T-helper 2 cell treated with Interferon-gamma antibody and Interleukin-4, amounts not matched to agents 100 ng/mL and 5 ng/mL, for 36 hours (primary cell): ENCODE results near the gene SERPINA1. TPM values are rescaled to one million over a fixed set of nuclear protein-coding genes. Genes with fewer than 3 reads are reported as not detected.
"Not testable (repeated sequence)": the region's sequence is repeated elsewhere in the genome, so short reads cannot be mapped to it uniquely, and the experiment has no call there.

Source experiments
- intact Hi-C: fragments of 100-400 bp; cut with micrococcal nuclease; formaldehyde crosslinking; loops from one replicate; pipeline ENCODE4 v1.15.1; 2023
- total RNA-seq: library from RNA; stranded (reverse); gene quantifications from 2 replicates; pipeline ENCODE4 v1.2.3, GENCODE V29; 2022

Gene SERPINA1
- total RNA-seq, 1 donor from 2014 or later: 0.16 TPM

DNA sequence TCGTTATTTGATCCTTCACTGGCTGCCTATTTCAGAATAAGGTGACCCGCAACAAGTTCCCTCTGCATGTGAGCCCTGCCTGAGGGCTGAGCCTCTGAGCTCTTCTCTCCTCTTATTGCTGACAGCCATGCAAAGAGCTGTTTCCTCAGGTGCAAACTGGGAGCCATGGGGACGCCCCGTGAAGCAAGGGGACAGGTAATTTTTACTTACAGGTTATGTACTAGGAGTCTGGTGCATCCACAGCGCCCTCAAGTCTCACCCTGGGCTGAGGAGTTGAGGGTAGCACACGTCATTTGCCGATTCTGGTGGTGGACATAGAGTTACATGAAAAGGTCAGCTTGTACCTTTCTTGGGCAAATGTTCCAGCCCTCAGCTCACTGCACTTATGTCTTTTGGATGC is 39.1 kb downstream of the SERPINA1 start:
- intact Hi-C loops: no loop called here

DNA sequence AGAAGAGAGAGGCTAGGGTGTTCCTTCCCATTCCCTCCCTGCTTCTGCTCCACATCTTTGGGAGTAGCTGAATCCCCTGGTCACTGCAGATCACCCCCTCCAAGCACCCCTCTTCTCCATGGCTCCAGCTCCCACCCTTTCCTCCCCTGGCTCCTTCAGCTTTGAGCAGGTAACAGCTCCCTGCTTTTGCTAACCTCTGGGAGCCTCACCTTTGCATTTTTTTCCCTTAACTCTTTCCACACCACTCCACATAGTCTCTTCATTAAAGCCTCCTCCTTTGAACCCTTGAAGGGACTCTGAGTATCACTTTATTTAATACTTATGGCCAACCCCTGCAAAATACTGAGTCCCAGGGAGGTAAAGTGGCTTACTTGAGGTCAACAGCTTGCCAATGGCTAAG is 39.6 kb downstream of the SERPINA1 start:
- intact Hi-C loops: no loop called here

DNA sequence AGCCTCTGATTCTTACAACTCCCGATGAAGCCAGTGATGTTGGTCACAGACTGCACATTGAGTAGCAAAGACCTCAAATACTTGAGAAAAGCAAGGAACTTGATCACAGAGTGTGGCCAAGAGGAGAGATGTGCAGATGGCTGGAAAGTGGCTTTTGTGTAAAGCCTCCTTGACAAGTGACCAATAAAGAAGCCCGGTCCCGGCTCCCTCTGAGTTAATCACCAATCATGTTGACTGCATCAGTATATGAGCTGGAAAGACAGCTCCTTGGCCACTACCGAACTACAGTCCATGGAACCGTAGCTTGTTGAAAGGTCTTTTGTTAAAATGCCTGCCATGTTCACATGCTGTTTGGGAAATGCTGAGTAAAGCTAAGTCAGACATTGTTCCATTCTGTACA is 41.6 kb downstream of the SERPINA1 start:
- intact Hi-C loops: no loop called here

DNA sequence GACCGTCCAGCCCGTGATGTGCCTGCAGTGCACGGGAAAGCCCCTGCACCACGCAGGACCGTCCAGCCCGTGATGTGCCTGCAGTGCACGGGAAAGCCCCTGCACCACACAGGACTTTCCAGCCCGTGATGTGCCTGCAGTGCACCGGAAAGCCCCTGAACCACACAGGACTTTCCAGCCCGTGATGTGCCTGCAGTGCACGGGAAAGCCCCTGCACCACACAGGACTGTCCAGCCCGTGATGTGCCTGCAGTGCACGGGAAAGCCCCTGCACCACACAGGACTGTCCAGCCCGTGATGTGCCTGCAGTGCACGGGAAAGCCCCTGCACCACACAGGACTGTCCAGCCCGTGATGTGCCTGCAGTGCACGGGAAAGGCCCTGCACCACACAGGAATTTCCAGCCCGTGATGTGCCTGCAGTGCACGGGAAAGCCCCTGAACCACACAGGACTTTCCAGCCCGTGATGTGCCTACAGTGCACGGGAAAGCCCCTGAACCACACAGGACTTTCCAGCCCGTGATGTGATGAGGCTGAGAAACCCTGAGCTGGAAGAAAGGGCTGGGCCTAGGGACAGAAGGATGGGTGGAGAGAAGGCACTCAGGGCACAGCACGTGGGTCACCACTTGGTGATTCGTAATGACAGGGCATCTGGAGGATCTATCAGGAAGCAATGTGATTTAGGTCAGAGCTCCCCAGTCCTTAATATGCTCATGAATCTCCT is 42.2 kb downstream of the SERPINA1 start:
- intact Hi-C loops: not testable (repeated sequence)

DNA sequence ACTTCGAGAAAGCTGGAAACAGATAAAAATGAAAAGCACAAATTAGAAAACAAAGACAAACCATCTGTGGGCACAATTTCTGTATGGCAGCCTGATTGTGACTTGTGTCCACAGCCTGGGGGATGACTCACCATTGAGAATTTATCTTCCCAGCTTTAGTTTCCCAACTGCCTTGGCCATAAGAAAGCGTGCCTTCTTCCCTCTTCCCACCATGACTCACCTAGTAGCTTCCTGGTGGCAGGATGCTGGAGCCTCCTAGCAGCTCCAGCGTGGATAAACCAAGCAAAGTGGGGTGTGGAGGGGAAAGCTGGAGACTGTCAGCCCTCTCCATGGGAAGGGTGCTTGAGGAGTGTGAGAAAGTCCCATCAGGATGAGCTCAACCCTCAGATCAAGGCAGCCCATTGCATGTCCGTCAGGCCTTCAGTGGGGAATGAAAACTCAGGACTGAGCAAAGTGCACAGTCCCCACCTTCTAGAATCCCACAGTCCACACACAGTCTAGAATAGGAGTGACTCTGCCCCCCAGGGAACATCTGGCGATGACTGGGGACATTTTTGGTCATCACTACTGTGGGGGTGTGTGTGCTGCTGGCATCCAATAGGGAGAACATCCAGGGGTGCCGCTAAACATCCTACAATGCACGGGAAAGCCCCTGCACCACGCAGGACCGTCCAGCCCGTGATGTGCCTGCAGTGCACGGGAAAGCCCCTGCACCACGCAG is 42.9 kb downstream of the SERPINA1 start:
- intact Hi-C loops: no loop called here

DNA sequence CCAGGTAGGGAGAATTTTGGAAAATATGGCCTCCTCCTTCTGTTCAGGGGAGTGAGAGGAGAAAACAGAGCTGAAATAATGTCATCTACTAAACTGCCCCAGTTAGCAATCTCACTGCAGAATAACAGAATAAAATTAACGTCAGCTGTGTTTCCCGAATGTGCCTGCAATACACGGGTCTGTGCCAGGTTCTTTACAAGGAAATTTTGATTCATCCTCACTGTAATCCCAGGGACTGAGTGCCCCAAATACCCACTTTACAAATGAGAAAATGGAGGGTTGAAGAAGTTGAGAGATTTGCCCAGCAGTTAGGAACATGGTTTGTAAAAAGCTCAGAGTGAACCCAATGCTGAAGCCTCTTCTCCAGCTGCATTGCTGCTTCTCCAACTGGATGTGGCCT is 44.0 kb downstream of the SERPINA1 start:
- intact Hi-C loops: no loop called here

DNA sequence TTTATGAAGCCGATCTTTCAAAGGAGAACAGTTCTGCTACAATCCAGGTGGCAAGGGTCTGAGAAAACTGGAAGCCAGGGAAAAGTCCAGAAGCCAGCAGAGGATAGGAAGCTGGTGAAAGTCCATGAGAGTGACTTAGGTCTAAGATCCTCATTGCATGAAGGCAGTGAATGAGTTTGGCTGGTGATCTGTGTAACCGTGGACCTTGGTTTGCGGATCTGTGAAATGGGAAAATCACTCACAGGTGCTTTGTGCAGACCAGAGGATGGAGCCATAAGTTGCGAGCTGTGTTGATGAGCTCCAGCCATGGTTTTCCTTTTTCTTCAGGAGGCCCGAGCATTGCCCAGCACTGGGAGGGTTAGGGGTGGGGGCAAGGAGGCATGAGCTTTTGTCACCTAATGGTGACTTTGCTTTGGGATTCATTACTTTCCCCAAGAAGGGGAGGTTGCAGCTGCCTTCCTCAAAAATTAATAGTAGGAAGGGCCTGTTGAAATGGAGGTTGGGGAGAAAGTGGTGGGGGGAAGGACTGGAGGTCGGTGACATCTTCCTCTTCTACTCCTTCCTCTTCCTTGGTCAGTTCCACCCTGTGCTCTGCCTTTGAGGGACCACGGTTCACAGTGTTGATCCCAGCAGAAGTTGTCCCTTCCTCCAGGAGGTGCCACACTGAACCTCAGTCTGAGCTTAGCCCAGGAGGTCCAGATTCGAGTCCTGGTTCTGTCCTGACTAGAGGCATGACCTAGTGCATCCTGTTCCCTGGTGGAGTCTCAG is 45.0 kb downstream of the SERPINA1 start:
- intact Hi-C loops: no loop called here

DNA sequence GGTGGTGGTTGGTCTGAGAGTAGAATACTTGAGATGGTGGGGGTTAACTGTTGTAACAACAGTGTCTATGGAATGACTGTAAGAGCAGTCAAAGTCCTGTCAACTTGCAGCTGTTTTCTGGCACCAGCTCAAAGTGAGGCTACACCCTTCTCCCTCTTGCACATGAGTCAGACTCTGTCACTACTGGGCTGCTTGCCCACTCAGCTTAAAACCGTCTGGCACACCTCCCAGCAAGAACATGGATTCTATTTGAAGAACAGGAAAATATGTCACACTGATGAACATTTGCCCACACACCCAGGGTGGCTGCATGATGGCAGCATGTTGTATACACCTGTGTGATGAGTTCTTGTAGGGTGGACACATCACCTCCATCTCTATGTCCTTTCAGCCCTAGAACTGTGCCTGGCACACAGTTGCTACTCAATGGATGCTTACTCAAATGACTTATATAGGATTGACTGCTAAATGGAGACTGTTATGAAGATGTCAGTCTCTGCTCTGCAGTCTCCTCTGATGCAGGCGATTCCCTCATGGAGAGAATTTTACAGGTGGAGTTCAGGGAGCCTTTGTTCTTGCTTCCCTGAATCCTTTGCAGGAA is 46.0 kb downstream of the SERPINA1 start:
- intact Hi-C loops: no loop called here

DNA sequence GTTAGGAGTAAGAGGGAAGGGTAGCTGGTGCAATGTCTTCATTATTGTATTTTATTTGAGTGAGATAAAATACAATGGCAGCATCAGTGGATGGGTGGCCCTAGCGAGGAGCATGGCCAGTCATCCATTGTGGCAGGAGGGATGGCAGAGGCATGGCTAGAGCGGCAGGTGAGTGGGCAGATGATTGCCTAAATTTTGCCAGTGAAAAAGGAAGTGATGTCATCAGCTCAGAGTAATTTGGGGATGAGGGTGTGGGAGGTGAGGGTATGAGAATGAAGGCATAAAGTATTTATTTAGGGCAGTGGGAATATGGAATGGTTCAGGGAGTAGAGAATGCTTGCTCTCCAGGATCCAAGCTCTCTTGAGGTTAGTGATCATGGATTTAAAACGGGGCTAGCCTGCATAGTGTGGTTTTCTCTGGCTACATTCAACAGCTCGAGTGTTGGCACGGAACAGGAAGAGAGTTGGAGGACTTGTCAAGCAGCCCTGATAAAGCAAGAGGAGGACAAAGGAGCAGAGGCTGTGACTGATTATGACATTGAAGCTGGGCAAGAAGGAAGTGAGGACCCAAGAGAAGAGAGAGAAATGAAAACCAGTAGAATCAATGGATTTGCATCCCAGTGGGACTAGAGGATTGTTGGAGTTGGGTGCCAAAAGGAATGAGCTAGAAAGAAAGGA is 46.6 kb downstream of the SERPINA1 start:
- intact Hi-C loops: no loop called here

DNA sequence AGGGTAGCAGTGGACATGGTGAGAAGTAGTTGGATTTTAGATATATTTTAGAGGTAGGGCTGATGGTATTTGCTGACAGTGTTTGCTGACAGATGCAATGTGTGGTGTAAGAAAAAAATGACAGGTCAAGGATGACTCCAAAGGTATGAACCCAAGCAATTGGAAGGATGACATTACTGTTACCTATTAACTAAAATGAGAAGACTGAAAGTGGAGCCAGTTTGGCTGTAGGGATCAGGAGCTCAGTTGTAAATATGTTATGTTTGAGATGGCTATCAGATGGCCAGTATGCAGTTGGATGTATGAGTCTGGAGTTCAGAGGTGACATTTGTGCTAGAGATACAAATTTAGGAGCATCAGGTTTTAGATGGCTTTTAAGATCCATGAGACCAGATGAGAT is 47.9 kb downstream of the SERPINA1 start:
- intact Hi-C loops: no loop called here

DNA sequence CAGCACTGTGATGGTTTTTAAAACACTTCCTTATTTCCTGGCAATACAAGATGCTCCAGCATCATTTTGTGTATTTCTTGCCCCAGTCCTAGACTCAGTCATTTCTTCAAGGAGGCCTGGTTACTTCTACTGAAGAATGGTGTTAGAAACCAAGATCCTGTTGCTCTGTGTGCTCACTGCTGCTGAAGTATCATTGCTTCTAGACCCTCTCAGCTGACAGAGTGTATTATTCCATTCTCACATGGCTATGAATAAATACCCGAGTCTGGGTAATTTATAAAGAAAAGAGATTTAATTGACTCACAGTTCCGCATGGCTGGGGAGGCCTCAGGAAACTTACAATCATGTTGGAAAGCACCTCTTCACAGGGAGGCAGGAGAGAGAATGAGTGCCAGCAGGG is 50.4 kb downstream of the SERPINA1 start:
- intact Hi-C loops: no loop called here

DNA sequence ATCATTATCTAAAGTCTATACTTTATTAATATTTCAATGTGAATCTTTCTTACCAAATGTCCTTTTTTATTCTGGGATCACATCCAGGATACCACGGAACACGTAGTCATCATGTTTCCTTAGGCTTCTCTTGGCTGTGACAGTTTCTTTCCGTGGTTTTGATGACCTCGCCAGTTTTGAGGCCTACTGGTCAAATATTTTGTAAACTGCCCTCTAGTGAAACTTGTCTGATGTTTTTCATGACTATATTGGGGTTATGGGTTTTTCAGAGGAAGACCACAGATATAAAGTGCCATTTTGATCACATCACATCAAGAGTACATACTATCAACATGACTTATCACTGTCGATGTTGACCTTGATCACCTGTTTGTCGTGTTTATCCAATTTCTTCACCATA is 51.1 kb downstream of the SERPINA1 start:
- intact Hi-C loops: no loop called here

DNA sequence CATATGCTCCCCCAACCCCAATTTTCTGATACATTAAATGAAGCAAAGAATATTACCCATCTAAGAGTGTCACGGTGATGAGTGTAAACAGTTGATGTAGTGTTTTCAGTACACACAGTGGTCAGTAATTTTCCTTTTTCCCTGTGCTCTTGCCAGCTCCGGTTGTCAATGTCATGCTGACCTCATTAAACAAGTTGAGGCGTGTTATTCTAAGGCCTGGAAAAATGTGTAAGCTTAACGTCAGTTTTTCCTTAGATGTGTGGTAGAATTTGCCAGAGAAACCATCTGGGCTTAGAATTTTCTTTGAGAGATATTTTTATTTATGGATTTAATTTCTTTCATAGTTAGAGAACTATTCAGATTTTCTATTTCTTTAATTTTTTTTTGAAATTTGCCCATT is 53.5 kb downstream of the SERPINA1 start:
- intact Hi-C loops: no loop called here

DNA sequence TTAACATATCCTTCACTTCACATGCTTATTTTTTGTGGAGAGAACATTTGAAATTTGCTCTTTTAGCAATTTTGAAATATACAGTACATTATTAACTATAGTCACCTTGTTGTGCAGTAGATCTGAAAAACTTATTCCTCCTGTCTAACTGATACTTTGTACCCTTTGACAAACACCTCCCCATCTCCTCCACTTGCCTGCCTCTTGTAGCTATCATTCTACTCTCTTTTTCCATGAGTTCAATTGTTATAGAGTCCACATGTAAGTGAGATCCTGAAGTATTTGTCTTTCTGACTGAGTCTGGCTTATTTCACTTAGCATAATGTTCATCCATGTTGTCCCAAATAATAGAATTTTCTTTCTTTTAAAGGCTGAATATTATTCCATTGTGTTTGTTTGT is 55.8 kb downstream of the SERPINA1 start:
- intact Hi-C loops: no loop called here

DNA sequence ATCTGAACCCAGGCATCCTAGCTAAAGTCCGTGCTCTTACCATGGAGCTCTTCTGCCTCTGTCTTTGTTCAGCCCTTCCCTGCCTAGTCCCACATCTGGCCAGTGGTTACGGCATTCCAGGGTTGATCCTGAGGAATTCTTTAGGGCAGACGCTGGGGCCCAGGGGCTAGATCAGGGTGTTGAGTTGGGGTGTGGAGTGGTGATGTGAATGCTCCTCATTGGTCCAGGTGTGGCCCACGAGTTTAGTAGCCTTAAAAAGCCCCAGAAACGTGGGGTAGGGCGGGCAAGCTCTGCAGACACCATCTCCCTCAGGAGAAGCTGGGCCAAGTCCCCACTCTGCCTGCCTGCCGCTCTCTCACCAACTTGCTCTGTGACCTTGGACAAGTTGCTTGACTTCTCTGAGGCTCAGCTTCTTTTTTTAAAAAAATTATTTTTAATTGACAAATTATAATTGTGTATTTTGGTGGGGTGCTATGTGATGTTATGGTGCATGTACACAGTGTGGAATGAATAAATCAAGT is 56.3 kb downstream of the SERPINA1 start:
- intact Hi-C loops: no loop called here

DNA sequence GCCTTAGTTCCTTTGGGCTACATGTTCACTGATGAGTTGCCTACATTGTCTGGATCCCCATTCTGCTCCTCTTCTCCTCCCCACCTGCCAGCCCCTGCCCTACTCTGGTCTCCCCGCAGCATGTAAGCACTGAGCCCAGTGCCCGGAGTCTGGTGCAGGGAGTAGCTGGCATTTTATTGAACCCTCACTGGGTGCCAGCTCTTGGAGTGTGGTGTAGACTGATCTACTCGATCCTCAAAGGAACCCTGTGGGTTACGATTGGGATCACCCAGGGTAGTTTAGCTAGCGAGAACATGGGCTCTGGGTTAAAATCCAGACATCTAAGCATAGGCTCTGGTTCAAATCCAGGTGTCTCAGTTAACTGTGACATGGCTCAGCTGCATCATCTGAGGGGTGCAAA is 56.9 kb downstream of the SERPINA1 start:
- intact Hi-C loops: no loop called here

DNA sequence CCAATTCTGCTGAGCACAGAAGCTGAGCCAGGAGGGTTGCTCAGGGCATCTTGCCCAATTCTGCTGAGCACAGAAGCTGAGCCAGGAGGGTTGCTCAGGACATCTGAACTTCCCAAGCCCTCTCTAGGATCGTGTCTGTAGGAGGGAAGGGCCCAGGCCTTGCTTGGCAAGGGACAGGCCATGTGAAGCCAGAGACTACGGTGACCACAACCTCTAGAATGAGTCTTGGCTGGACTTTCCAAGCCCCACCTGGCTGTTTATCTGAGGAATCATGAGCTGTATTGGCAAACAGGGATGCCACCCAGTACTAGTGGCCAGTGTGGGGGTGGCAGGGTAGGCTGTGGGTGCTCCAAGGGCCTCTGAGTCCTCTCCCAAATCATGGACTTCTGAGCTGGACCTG is 57.5 kb downstream of the SERPINA1 start:
- intact Hi-C loops: no loop called here

DNA sequence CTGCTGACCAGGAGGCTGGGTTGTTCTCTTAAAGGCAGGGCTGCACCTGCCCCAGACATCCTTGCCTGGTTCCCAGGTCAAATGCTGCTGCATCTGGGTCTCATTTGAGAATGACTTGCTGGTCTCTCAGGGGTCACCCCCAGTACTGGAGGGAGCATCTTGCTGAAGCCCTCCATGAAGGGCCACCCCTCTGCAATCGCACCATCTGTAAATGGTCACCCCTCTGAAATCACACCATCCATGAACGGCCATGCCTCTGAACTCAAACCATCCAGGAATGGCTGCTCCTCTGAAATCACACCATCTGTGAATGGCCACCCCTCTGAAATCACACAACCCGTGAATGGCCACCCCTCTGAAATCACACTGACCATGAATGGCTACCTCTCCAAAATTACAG is 58.0 kb downstream of the SERPINA1 start:
- intact Hi-C loops: no loop called here

DNA sequence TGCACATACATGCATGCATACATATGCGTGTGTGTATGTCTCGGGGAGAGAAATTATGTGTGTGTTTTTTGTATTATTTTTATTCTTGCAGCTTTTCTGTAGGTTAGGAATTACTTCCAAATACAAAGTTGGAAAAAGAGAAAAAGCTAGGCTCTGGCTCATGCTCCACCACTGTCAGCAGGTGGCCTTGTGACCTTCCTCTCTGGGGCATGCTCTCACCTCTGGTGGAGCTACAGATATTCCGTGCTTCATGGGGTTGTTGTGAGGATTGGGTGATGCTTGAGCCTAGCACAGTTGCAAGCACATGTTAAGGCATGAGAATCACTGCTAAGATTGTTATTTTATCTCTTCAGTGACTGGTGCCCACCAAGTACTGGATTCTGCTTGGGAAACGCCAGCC is 58.5 kb downstream of the SERPINA1 start:
- intact Hi-C loops: no loop called here

DNA sequence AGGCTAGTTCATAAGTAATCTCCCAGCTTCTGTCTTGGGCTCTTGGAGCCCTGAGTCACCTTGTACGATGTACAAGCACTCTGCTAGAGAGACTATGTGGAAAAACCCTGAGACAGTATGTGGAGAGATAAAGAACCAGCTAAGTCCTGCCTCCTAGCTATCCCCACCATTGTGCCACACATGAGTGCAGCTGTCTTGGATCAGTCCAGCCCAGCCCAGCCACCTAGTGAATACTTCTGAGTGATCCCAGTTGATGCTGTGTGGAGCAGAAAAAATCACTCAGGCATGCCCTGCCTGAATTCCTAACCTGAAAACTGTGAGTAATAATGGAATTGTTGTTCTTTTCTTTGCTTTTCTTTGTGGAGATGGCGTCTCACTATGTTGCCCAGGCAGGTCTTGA is 60.2 kb downstream of the SERPINA1 start:
- intact Hi-C loops: no loop called here
